GM12864 (cell line): ENCODE data around the gene INMT.

Experiments used
- DNase-seq: peaks from one replicate; pipeline ENCODE4 v3.0.0-alpha.2; 2011; ENCODE audit warnings: low read depth
- H3K4me3 ChIP-seq: 2 replicates; pipeline ENCODE4 v1.5.1; 2011; ENCODE audit warnings: mild to moderate bottlenecking, low read depth, low read length, control low read depth
- TF ChIP-seq, protein P1 (sequence below): IDR thresholded peaks from 2 replicates; pipeline ENCODE4 v1.5.1; 2011; ENCODE audit warnings: low read depth, mild to moderate bottlenecking, moderate library complexity, low read length, control low read depth, inconsistent platforms; ENCODE audit errors: missing control alignments

The INMT gene

GRCh38 chr7:30750683-30751650 lies 968 bp upstream of the INMT start:
- no peak overlapping the region for H3K4me3 ChIP-seq
- DNase-seq, result no peak
- TF ChIP-seq, protein P1, sequence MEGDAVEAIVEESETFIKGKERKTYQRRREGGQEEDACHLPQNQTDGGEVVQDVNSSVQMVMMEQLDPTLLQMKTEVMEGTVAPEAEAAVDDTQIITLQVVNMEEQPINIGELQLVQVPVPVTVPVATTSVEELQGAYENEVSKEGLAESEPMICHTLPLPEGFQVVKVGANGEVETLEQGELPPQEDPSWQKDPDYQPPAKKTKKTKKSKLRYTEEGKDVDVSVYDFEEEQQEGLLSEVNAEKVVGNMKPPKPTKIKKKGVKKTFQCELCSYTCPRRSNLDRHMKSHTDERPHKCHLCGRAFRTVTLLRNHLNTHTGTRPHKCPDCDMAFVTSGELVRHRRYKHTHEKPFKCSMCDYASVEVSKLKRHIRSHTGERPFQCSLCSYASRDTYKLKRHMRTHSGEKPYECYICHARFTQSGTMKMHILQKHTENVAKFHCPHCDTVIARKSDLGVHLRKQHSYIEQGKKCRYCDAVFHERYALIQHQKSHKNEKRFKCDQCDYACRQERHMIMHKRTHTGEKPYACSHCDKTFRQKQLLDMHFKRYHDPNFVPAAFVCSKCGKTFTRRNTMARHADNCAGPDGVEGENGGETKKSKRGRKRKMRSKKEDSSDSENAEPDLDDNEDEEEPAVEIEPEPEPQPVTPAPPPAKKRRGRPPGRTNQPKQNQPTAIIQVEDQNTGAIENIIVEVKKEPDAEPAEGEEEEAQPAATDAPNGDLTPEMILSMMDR, result no peak

GRCh38 chr7:30752484-30752883 lies 549 bp downstream of the INMT start:
- H3K4me3 ChIP-seq, result no peak overlapping the region
- TF ChIP-seq, protein P1, result no peak

GRCh38 chr7:30752979-30753378 lies 1.0 kb downstream of the INMT start:
- no peak for DNase-seq
- no peak overlapping the region for H3K4me3 ChIP-seq
- TF ChIP-seq, protein P1, result no peak

More at GRCh38 chr7:30752484-30752883, 549 bp downstream of the INMT start:
- DNase-seq, result no peak

GRCh38 chr7:30754315-30754877 lies 2.5 kb downstream of the INMT start:
- no peak for DNase-seq
- TF ChIP-seq, protein P1, result no peak
- no peak overlapping the region for H3K4me3 ChIP-seq

GRCh38 chr7:30755384-30756154 lies 3.6 kb downstream of the INMT start:
- no peak for DNase-seq
- no peak overlapping the region for H3K4me3 ChIP-seq
- TF ChIP-seq, protein P1, result no peak

DNA sequence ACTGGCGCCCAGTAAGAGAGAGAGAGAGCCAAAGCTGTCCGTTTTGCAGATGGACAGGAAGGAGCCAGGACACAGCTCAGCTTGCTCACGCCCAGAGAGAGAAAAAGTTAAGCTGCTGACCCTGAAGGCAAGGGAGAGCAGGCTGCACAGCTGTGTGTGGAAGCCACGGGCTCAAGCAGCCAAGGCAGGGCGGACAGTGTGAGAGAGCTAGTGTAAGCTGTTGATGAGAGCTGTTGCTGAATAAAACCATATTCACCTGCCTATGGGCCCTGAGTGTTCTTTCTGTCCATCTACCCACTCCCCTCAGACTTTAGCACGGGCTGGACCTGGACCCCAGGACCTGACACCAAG lies 5.4 kb downstream of the INMT start:
- no peak for DNase-seq
- TF ChIP-seq, protein P1, result no peak
- no peak overlapping the region for H3K4me3 ChIP-seq
